Activated T-cell treated with anti-CD3 and anti-CD28 coated beads for 1 hour (primary cell): ENCODE measurements around the gene ENOX2.

Experiments used
- DNase-seq: peaks from one replicate; pipeline ENCODE4 v3.0.0-alpha.2; 2020; ENCODE audit warnings: low read depth

Gene ENOX2

DNA sequence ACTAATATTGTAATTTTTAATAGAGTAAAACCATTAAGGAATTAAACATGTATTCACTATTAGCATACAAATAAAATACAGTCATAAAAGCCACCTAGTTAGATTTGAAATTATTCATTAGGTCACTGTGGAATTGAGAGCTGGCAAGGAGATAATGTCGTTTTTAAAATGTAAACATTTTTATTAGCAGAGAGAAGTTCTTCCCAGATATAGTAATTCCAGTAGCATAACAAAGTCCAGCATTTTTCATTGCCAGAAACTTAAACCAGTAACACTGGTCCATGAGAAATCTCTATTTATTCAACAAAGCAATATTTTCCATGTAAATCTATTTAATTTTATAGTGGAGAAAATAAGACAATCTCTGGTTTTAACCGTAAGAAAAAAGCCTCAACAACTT lies 17.5 kb downstream of the ENOX2 start:
- no peak for DNase-seq

DNA sequence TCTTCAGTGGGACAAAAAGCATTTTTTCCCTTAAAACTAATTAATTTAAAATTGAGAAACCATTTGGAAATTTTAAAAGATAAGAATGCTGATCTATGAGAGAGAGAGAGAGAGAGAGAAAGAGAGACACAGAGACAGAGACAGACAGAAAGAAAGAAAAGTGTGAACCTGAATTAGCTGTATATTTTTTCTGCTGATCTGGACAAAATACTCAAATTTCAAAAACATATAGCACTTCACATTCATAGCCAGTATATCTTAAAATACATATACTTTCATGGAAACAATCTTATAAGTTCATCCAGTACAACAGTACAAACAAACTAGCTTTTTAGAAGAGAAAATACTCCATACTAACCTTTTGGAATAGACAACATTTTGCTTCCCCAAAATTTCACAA lies 18.4 kb downstream of the ENOX2 start:
- DNase-seq: no peak

DNA sequence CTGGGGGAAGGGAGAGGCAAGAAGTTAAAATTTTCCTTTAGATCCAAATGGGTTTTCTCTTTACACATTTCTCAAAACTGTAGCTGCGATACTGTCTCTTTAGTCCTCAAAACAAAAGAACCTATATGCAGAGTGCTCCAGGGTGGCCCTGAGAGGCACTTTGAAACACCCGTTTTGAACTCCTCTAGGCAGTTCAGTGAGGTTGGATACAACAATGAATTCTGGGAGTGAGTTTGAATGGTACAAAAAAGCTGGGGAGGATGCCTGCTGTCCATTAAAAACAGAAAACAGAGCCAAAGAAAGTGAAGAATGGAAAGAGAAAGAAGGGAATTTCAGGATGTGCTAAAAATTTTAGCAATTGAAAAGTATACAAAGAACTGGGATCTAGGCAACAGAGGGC lies 23.1 kb downstream of the ENOX2 start:
- DNase-seq: no peak

DNA sequence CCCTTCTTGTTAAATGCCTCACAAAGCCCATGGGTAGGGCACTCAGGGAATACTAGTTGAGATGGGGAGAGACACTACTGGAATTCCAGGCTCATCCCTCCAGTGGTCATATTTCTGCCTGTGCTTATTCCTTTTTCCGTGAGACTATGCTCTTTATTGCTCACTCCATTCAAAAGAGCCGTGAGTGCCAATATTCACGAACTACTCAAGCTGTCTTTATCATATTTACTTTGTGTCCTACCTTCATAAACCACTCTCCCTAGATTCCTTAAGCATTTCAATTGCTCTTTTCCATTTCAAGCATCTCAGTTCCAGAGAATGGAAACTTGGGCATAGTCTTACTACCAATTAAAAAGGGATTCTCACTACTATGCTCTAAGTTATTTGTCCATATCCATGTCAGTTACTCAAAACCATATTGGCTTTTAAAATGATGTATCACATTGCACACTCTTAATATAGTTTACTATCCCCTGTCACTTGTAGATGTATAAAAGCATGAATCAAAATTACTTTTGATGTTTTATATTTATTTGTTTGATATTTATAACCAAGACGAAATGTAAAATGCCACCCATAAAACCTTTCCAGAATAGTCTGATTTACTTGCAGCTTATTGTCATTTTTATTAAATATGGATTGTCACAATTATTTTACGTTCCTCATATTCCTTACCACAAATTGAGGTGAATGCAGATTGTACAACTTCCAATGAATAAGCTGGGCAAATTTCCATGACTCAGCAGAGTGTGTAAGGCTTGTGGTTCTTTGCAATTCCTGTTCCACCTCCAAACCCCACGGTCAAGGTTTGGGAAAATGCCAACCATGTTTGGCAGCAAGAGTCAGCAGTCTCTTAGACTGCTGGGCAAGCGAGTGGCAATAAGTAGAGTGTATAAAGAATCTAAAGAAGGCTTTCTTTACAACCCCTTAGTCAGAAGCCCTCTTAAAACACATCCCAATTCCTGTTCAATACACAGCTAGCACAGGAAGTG lies 24.4 kb downstream of the ENOX2 start:
- DNase-seq: no peak

DNA sequence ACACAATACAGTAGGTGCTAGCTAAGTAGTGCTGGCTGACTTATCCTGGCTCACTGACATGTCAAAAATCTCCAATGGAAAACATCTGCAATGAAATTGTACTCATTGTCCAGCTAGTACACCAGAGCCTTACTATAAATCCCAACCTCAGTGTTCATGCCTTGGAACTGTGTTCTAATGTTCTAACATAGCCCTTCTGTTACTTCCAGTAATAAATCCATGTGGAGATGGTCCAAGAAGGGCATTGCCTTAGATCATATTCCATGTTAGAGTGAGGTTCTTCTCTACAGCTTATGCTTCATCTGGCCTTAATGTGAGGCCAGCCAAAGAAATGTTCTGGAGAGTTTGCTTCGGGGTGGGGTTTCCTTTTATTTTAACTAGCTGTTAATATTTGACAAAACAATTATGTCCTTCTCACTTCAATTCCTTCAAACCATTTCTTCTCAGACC lies 25.1 kb downstream of the ENOX2 start:
- no peak for DNase-seq

DNA sequence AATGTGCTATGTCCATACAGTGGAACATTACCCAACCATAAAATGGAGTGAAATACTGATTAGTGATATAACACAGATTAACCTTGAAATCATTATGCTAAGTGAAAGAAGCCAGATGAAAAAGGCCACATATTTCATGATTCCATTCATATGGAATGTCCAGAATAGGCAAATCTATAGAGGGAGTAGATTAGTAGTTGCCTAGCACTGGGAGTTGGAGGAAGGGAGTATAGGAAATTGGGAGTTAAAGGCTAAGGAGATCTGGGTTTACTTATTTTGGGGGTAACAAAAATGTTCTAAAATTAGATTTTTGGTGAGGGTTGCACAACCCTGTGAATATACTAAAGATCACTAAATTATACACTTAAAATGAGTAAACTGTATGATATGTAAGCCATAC lies 26.8 kb downstream of the ENOX2 start:
- DNase-seq: no peak

DNA sequence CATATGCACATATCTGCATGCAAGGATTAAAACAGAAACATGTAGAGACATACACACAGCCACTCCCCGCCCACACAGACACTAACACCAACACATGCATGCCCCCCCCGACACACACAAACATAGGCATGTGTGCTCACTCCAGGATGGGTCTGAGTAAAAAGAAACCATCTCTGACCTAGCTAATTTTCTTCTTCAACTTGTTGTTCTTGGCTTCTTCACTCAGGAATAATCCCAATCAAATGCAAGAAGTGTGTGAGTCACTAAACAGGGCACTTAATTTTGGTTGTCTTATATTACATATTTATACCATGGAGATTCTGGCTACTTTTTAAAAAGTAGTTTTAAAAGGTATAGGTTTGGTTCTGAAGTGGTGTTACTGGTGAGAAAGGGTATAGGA lies 28.3 kb downstream of the ENOX2 start:
- no peak for DNase-seq

DNA sequence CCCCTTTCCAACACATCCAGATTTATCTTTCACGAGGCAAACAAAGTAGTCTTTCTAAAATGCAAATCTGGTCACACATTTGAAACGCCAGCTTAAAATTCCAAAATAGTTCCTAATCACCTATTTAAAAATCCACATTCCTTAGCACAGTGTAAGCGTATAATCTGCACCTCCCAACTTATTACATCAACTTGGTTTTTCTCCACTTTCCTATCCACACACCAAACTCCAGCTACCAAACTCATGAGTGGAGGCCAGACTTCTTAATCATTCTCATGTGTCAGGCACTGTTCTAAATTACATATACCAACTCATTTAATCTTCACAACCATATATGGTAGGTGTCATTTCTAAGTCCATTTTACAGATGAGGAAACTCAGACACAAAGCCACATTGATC lies 33.8 kb downstream of the ENOX2 start:
- no peak for DNase-seq

DNA sequence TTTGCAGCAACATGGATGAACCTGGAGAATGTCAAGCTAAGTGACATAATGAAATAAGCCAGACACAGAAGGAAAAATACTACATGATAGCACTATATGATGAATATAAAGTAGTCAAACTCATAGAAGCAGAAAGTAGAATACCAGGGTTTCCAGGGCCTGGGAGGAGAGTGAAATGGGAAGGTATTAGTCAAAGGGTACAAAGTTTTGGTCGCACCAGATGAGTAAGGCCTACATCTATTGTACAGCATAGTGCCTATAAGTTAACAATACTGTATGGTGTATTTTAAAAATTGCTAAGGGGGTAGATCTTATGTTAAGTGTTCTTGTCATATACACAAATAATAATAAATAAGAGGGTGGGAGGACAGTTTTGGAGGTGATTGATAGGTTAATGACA lies 41.5 kb downstream of the ENOX2 start:
- no peak for DNase-seq

DNA sequence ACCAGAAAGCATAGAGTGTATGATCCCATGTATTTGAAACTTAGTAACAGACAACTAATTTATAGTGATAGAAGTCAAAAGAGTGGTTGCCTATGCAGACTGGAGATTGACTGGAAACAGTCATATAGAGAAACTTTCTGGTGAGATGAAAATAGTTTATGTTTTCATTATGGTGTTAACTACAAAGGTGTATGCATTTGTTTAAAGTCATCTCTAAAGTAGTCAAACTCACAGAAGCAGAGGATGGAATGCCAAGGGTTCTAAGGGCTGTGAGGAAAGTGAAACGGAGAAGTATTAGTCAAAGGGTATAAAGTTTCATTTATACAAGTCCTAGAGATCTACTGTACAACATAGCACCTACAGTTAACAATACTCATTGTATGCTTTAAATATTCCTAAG lies 45.8 kb downstream of the ENOX2 start:
- DNase-seq: no peak

DNA sequence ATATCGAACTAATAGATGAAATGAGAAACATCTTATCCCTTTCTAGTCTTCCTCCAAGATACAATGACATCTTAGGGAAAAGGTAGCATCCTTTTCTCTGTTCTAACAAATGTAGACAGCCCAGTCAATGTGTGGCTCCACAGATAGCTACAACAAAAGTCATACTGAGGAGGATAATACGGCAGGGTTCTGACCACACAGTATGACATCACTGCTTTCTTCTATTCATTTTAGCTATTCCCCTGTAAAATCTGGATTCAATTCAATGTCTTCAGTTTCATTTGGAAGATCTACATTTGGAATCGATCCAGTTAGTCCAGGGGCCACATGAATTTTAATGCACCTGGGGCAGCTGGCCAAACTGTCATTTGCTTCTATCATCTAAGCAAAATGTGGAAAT lies 51.4 kb downstream of the ENOX2 start:
- DNase-seq: no peak

DNA sequence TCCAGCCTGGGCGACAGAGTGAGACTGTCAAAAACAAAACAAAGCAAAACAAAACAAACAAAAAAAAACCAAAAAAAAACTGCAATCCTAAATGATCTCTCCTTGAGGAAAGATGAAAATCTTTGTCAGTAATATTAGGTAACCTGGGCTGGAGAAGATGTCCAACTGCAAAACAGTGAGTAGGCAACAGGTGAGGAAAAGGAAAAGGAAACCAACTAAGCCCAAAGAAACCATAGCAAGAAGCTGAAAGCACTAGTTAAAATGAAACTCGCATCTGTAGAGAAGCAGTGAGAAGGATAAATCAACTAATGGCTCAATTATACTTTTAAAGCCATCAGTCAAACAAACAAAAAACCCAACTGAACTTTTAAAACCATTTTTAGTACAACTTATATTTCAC lies 54.2 kb downstream of the ENOX2 start:
- no peak for DNase-seq

DNA sequence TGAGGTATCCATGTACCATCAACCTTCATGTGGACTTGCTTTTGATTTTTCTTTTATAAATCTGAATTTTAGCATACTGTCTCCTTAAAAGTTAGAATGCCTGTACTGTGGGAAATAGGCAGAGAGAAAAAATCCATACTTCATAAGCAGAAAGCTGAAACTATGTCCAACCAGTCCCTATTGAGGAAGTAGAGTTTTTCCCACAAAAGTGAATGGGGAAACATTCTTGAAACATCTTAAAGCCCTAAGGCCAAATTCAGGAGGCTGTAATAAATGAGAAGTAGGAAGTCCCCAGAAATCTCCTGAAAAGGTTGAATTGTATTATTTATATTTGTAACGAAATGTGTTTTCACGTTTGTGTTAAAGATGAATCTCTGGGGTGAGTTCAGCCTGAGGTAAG lies 56.3 kb downstream of the ENOX2 start:
- DNase-seq: no peak

DNA sequence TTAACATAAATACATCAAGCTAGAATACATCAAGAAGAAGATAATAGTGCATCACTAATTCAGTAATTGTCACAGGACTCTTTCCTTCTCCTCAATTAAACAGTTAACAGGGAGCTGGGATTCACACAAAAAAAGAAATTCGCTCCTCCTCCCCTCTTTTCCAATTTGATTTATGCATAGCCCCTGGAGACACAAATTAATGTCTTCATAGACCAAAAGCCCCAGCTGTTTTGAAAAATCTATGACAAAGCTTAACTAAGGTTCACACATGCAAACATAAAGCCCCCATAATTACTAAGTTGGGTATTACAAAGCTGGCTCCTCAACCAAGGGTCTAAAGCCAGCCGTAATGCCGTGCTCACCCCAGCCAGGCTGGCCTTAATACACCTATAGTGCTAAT lies 61.2 kb downstream of the ENOX2 start:
- DNase-seq: no peak

DNA sequence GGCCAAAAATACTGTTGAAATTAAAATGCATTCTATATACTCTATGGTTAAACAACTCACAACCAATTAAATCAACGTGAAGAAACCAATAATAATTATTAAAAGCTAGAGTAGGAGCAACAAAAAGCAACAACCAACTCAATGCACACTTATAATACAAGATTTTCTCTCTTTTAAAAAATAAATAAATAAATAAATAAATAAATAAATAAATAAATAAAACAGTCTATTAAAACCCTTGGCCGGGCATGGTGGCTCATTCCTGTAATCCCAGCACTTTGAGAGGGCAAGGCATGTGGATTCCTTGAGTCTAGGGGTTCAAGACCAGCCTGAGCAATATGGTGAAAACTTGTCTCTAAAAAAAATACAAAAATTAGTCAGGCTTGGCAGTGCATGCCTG lies 62.7 kb downstream of the ENOX2 start:
- no peak for DNase-seq

DNA sequence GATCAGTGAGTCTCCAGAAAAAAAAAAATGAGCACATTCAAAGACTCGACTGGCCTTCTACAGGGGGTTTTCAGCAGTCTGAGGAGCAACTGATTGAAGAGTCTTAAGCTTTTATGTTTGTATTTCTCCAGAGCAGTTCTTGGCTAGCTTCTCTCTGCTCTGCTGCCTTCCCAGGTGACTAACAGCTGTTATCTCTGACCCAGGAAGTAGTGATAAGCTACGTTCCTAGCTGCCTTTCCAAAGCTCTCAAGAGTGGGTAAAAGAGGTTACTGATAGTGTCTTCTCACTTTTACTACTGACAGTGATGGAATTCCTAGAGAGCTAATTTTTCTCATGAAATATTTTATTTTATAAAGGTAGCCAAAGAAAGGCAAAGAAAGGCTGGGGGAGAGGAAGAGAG lies 66.6 kb downstream of the ENOX2 start:
- no peak for DNase-seq

DNA sequence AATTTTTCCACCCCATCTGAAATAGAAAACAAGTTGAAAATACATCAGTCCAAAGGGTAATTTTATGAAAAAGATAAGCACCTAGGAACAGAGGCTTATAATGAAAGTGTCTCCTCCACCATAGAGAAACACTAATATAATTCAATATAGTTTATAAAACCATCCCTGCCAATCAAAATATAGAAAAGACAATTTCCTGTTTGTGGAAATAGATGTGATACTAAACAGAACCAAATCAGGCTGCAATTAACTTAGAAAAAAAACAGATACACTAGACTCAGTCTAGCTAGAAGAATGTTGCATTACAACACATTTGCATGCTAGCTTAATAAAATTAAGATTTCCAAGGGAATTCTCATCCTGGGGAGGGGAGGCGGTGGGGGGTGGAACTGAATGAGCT lies 68.2 kb downstream of the ENOX2 start:
- no peak for DNase-seq

DNA sequence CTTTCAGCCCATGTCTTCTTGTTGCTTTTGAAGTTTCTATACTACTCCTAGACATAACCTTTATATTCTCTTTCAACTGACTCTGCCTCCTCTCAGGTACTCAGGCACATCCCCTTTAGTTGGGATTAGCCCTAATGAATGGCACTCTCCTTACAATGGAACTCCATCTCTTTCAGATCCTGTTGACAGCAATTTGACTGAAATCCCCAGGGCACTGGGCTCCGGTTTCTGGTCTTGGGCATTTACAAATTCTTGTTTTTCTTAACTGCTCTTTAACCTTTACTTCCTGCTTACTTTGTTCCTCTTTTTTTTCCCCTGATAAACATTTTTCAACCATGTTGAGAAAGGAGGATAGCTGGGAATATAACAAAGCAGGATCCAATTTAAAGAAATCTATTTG lies 68.9 kb downstream of the ENOX2 start:
- DNase-seq: no peak

DNA sequence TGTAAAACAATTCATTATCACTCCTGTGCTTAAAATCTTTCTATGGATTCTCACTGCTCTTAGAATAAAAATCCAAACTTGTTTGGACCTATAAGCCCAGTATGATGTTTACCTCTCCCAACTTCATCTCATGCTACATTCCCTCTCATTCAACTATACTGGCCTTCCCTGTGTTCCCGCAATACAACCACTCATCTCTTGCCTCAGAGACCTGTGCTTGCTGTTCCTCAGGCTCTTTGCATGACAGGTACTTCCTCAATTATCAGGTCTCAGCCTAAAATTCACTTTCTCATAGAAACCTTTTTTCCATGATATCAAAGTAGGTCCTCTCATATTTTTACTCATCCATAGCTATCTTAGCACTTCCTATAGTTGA lies 71.7 kb downstream of the ENOX2 start:
- no peak for DNase-seq

DNA sequence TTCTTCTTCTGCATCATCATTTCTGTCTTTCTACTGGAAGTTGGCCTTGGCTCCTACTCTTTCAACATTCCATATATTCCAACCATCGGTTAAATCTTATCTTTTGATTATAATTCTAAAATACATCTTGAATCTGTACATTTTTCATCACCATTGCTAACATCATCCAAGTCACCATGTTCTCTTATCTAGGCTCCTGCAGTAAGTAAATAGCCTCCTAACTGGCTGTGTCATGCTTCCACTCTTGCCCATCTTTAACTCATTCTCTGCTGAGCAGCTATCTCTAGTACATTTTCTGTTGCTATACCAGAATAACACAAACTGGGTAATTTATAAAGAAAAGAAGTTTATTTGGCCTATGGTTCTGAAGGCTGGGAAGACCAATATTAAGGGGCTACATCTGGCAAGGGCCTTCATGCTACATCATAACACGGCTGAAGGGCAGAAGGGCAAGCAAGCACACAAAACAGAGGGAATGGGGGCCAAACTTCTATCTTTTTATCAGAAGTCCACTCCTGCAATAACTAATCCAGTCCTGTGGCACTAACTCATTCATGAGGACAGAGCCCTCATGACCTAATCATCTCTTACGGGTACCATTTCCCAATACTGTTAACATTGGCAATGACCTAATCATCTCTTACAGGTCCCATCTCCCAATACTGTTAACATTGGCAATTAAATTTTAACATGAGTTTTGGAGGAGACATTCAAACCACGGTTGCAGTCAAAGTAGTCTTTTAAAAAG lies 72.2 kb downstream of the ENOX2 start:
- no peak for DNase-seq

DNA sequence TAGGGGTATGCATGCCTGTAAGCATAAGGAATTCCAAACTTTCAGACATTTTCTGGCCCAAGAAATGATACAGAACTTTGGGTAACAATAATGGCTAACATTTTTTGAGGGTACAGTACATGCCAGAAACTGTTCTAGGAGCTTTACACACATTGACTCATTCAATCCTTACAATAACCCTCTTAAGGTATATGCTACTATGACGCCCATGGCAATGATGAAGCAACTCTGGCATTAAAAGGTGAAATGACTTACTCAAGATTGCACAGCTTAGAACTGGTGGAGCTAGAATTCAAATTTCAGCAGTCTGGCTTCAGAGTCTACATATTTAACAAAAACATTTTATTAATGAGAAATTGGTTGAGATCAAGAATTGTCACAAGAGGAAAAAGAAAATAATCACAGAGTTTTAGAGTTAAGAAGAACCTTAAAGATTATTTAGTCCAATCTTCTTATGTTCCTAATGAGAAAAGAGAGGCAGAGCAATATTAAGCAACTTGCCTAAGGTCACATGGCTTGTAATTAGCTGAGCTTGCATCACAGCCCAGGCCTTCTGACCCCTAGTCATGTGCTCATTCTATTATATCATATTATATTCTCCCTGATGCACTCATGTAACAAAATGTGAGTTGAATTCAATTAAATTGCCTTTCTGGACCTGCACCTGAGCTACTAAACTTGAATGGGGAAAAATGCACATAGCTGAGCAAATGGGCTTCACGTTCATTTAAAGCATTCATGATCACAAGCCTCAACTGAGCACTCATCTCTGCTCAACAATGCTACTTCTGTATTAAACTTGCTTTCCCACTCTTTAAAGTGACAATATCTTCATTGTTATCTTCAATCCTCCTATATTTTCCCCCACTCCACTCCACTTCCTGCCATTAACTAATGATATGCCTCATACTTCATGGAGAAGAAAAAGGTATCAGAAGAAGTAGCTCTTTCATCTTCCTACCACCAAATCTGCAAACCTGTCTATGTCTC lies 73.2 kb downstream of the ENOX2 start:
- no peak for DNase-seq

DNA sequence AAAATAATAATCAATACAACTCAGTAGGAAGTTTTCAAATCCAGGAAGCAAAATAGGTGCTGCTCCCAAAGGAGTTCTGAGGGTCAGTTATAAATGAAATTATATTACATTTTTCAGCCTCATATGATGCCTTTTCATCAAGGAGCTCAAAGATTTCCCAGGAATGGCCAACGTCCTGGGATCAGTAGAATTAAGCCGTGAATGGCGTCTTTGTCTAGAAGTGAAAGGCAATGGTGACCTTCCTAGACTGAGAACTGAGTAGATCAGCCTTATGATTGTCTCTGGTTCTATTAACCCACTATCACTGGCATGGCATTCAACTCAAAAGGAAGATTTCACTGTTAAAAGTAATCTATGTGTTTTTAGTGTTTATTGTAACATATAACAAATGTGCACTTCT lies 74.4 kb downstream of the ENOX2 start:
- no peak for DNase-seq
